Testis (tissue), 3 donors: ENCODE results near the gene UNC93B1. TPM values are rescaled to one million over a fixed set of nuclear protein-coding genes. Genes with fewer than 3 reads are reported as not detected.

ENCODE experiments used
- DNase-seq: peaks from one replicate; pipeline ENCODE4 v3.0.0-alpha.2; 2019
- H3K27ac ChIP-seq, 2 donors: fragments of 200-600 bp; sonication (generic); one replicate each; pipeline ENCODE4 v1.5.1; 2019
- H3K27me3 ChIP-seq: fragments of 200-600 bp; sonication (generic); one replicate; pipeline ENCODE4 v1.5.1; 2019
- H3K36me3 ChIP-seq: fragments of 200-600 bp; sonication (generic); one replicate; pipeline ENCODE4 v1.5.1; 2017; ENCODE audit warnings: low read depth; ENCODE audit errors: missing control alignments
- H3K4me1 ChIP-seq: fragments of 200-600 bp; sonication (generic); one replicate; pipeline ENCODE4 v1.5.1; 2019
- H3K4me3 ChIP-seq, 2 donors: fragments of 200-600 bp; sonication (generic); one replicate each; pipeline ENCODE4 v1.5.1; 2017 to 2019
- H3K9me3 ChIP-seq: fragments of 200-600 bp; sonication (generic); one replicate; pipeline ENCODE4 v1.5.1; 2017
- CTCF ChIP-seq, 3 experiments: fragments of 450-650 bp in 2 of 3; fragments of 200-600 bp in 1 of 3; sonication (generic) in 1 of 3; IDR thresholded peaks; one replicate each; pipeline ENCODE4 v1.5.1; 2016 to 2019; ENCODE audit warnings: antibody characterized with exemption in 3 of 3, mild to moderate bottlenecking in 2 of 3, moderate library complexity in 1 of 3
- POLR2A ChIP-seq: fragments of 450-650 bp; IDR thresholded peaks from one replicate; pipeline ENCODE4 v1.6.1; 2017; ENCODE audit warnings: antibody characterized with exemption, mild to moderate bottlenecking, moderate library complexity
- WGBS, 2 donors: methylation state at CpG; one replicate each; pipeline ENCODE4 v1.1.5; 2018; 5-methylcytosine and 5-hydroxymethylcytosine counted together
- intact Hi-C: fragments of 100-400 bp; cut with DNase I; formaldehyde crosslinking; loops from one replicate; pipeline ENCODE4 v1.15.1; 2023; ENCODE audit warnings: low total_unique reads
- polyA plus RNA-seq: library from polyadenylated mRNA; stranded (reverse); fragments of 350-450 nt; fragmentation: Illumina TruSeq; extraction: RNeasy Lipid Tissue Mini Kit (QIAGEN cat#74804); gene quantifications from one replicate; pipeline ENCODE4 v1.2.3, GENCODE V29; 2014; ENCODE audit warnings: low read depth, low replicate concordance; ENCODE audit not compliant: insufficient read depth
- total RNA-seq, 2 donors: library from RNA; depleted of rRNA; stranded (reverse); fragments of >200 nt; gene quantifications; one replicate each; pipeline ENCODE4 v1.2.3, GENCODE V29; 2016

Gene UNC93B1
- total and polyA plus RNA-seq, 3 donors from 2014 or later = 5.3 to 12.3 (median 7.9) TPM

- Histone ChIP-seq H3K36me3 (no peaks in the 10 kb centered on the region), H3K4me1 (no peaks in the 10 kb centered on the region), H3K4me3 (no peak overlapping the region), H3K9me3 (no peaks in the 10 kb centered on the region), H3K27me3 (no peaks in the 10 kb centered on the region), H3K27ac (no peak overlapping the region)
- TF ChIP-seq POLR2A (no peak), CTCF (IDR thresholded peaks at IDR 0.05) (no peak)
- DNase-seq = no peak
- WGBS, 2 donors = 88 to 95% methylated on average over 5 to 18 of the region's 18 CpGs
- intact Hi-C loops = no loop called here
These were observed 46.5 kb upstream of the UNC93B1 start for GRCh38 chr11:68050371-68050841.

- TF ChIP-seq POLR2A (no peak), CTCF (IDR thresholded peaks at IDR 0.05) (no peak)
- H3K4me3 ChIP-seq = no peak overlapping the region
- WGBS, 2 donors = 86 to 92% methylated on average over 13 to 32 of the region's 40 CpGs
- H3K36me3 ChIP-seq = no peaks in the 10 kb centered on the region
- intact Hi-C loops = no loop called here
- no peaks in the 10 kb centered on the region for H3K27me3 ChIP-seq
- H3K4me1 ChIP-seq = no peaks in the 10 kb centered on the region
- H3K9me3 ChIP-seq = no peaks in the 10 kb centered on the region
- no peak for DNase-seq
- H3K27ac ChIP-seq = no peak overlapping the region
These were observed 45.8 kb upstream of the UNC93B1 start for GRCh38 chr11:68049509-68050370.

GRCh38 chr11:68048681-68049508, 45.0 kb upstream of the UNC93B1 start:
- H3K36me3 ChIP-seq = no peaks in the 10 kb centered on the region
- WGBS, 2 donors = 93 to 95% methylated on average over 3 to 29 of the region's 35 CpGs

More at GRCh38 chr11:68048681-68049508, 45.0 kb upstream of the UNC93B1 start:
- intact Hi-C loops = no loop called here
- Histone ChIP-seq H3K4me3 (no peak overlapping the region), H3K4me1 (no peaks in the 10 kb centered on the region), H3K27me3 (no peaks in the 10 kb centered on the region), H3K9me3 (no peaks in the 10 kb centered on the region), H3K27ac (no peak overlapping the region)
- DNase-seq = no peak
- no peak for TF ChIP-seq CTCF (IDR thresholded peaks at IDR 0.05)
- TF ChIP-seq POLR2A = no peak
